IPS-11a (cell line): Measurements from ENCODE around the gene FTO.

ENCODE experiments used
- H3K4me3 ChIP-seq: one replicate; pipeline ENCODE4 v1.5.1; 2013; ENCODE audit warnings: low read depth, low read length, control low read depth

Gene FTO

DNA sequence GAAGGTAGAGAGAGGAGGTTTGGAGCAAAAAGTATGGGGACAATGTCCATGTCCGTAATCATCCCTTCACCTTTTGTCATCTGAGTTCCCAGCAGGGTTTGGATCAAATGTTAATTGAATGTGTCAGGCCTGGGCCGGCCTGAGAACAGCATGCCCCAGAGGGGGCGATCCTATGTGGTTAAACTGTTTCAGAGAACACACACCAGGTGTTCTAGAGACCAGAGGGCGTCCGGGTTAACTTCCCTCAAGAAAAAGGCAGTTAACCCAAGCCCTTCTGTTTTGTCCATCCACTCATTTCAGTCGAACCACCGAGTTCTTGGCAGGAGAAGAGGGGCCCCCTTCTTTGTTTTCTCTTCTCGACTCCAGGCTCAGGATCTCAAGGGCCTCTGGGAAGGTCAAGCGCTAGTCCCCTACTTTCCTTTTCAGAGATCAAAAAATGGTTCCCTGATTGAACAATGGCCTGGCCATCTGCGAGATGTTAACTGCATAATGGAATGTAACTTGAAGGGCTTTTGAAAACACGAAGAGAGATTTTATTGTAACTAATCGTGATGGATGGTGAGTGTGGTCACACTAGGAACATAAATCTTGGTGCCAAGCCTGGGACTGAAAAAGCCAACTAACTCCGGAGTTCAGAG is 440.1 kb downstream of the FTO start:
- no peak overlapping the region for H3K4me3 ChIP-seq

DNA sequence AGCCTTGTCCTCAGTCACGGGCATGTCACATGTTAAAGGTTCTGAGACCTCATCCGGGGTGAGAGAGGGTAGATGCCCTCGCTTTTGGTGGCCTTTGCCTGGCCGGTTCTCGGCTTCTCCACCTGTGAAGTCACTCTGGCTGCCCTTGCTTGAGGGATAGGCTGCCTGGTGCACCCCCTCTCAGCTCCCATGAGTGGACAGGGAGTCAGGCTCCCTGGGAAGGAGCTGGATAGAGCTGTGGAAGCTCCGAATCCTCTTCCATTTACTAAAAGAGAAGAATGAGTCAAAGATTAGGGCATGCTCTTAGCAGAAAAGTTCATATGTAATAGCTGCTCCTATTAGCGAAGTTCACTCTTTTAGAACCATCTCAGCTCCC is 440.6 kb downstream of the FTO start:
- no peak overlapping the region for H3K4me3 ChIP-seq

DNA sequence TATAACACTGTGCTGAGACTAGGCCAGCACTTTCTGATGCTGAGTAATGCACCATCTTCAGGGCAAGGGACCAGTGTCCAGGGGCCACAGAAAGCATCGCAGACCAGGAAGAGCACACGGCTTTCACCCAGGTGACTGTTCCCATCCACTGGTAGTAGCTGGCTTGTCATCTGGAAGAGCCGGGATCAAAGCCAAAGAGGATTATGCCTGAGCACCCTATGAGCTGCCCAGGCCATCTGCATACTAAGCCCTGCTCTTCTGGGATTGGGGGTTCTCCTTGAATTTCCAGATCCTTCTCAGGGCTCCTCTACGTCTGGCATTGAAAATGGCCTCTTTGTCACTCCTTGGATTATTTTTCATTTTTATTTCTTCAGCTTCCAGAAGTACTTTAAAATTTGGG is 441.9 kb downstream of the FTO start:
- H3K4me3 ChIP-seq: no peak overlapping the region

DNA sequence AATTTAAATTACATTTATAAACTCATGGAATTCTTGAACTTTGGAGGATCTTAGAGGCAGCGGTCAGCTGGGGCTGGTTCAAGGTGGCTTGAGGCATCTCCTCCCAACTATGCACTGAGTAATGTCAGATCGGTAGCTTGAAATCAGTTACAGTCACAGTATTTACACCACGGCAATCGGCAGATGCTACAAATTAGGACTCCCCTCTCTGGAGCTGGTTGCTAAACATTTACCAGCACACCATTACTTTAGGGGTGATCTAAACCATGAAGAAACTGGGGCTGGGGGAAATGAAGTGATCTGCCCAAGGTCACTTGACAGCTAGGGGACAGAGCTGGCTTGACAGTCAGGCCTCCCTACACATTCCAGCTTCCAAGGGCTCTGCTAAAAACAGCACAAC is 445.0 kb downstream of the FTO start:
- no peak overlapping the region for H3K4me3 ChIP-seq

DNA sequence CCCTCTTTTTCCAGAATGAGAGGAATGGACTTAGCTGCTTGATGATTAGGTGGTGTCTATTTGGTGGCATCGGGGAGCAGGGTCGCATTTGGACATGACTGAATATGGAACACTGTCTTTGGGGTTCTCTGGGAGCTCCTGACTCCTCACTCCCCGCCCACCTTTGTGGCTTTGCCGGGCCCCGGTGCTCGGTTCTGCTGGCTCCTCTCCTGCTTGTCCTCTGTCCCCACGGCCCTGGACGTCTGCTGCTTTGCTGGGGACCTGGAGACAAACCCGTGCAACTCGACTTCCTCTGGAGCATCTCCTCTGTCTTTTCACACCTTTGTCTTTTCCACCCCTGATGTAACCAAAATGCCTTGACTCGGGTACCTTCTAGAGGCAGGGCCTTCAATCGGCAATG is 446.9 kb downstream of the FTO start:
- no peak overlapping the region for H3K4me3 ChIP-seq

DNA sequence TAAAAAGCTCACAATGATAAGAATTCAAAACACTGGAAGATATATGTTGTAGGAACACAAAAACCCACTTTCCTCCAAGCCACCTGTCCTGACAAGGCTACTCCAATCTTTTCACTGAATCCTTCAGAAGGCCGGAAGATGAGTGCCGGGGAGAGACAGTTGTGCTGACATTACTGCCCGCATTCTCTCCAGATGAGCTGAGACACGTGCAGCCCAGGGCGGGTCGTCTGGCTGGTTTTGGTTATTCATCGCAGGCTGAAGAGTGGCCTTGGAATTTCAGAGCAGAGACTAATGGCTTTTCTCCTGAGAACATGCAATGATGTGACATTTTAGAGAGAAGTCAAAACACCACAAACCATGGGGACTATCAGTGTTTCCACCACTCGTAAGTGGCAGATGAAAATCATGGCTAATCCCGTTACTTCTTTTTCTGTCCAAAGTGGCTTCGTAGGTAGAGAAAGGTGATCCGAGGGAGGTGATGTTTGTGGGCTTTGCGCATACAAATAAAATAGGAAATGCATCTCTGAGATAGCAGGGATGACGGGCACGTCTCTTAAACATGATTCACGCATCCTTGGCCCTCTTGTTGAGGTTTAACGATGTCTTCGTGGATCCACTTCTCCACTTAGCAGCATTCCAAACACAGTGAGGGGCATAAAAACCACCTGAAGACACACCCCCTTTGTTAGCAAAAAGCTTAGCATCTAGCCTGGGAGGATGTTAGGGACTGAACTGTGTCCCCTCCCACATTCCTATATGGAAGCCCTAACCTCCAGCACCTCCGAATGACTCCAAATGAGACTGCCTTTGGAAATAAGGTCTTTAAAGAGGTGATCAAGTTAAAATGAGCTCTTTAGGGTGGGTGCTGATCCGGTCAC is 448.6 kb downstream of the FTO start:
- H3K4me3 ChIP-seq: no peak overlapping the region

DNA sequence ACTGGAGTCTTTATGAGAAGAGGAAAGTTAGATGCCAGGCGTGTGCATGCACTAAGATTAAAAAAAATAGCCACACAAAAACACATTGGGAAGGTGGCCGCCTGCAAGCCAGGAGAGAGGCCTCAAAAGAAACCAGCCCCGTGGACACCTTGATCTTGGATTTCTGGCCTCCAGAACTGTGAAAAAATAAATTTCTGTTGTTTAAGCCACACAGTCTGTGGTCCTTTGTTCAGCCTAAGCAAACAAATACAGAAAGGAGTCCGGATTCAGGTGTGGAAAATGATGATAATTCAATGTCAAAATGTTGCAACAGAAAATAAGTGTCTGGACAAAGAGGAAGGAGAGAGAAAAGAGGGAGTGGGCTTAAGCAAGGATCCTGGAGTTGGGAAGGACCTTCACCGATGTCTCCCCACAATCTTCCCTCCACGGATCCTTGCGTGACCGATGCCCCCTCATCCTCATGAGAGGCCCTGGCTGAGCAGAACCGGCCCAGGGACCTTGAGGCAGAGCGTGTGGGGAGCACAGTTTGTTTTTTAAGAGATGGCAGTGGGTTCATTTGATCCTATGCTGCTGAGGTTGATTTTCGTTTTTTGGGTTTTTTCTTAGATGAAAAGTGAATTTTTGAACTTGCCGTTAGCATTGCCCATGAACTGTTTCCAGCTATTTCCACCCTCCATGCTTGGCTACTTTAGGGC is 449.4 kb downstream of the FTO start:
- no peak overlapping the region for H3K4me3 ChIP-seq

DNA sequence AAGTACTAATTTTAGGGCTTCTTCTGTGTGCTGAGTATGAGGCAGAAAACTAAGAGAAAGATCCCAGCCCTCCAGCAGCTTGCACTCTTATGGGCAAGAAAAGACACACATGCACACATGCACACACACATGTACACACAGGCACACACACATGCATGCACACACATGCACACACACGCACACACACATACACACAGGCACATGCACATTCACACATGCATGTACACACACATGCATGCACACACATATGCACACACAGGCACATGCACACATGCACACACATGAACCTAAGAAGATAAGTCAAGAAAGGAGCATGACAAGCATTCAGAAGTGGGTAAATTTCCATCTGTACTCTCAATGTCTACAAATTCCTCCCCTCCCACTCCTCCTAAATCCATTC is 452.4 kb downstream of the FTO start:
- H3K4me3 ChIP-seq: no peak overlapping the region

DNA sequence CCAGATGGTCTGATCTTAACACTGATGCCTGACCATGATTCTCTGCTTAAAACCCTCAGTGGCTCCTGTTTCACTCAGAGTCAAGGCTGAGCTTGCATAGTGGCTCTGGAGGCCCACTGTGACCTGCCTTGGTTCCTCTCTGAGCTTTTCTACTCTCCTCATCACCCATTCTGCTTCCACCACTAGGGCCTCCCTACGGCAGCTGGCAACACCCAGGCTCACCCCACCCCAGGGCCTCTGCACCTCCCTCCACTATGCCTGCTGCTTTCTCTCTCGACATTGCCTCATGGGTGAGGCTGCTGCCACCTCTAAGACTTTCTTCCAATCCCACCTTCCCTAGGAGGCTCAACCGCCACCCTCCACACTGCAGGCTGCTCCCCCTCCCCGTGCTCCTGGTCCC is 455.0 kb downstream of the FTO start:
- no peak overlapping the region for H3K4me3 ChIP-seq

DNA sequence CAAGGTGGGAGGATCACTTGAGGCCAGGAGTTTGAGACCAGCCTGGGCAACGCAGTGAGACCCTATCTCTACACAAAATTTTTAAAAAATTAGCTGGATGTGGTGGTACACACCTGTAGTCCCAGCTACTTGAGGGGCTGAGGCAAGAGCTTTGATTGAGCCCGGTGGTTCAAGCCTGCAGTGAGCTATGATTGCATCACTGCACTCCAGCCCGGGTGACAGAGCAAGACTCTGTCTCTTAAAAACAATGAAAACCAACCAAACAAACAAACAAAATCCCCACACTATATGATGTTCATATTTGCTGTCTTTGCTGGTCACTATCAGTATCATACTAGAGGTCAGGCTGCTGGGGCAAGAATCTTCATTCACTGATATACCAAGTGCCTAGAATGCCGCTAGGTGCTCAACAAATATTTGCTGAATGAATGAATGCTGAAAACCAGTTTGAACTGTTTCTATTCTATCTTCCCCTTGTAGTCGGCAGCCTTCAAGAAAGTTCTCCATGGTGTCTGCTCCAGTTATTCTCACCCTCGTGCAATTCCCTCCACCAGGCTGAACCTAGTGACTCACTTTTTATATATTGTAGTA is 455.6 kb downstream of the FTO start:
- H3K4me3 ChIP-seq: no peak overlapping the region

DNA sequence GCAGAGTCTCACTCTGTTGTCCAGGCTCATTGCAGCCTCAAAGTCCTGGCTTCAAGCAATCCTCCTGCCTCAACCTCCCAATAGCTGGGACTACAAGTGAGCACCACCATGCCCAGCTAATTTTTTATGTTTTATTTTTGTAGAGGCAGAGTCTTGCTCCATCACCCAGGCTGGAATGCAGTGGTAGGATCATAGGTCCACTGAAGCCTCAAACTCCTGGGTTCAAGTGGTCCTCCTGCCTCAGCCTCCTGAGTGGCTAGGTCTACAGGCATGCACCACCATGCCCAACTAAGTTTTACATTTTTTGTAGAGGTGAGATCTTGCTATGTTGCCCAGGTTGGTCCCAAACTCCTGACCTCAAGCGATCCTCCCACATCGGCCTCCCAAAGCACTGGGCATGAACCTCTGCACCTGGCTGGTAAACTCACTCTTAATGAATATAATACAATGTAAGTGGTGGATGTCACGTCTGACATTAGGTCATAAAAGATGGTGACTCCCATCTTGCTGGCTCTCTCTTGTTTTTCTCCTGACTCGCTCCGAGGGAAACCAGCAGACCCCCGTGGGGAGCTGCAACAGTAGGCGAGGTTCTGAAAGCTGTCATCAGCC is 456.4 kb downstream of the FTO start:
- no peak overlapping the region for H3K4me3 ChIP-seq

DNA sequence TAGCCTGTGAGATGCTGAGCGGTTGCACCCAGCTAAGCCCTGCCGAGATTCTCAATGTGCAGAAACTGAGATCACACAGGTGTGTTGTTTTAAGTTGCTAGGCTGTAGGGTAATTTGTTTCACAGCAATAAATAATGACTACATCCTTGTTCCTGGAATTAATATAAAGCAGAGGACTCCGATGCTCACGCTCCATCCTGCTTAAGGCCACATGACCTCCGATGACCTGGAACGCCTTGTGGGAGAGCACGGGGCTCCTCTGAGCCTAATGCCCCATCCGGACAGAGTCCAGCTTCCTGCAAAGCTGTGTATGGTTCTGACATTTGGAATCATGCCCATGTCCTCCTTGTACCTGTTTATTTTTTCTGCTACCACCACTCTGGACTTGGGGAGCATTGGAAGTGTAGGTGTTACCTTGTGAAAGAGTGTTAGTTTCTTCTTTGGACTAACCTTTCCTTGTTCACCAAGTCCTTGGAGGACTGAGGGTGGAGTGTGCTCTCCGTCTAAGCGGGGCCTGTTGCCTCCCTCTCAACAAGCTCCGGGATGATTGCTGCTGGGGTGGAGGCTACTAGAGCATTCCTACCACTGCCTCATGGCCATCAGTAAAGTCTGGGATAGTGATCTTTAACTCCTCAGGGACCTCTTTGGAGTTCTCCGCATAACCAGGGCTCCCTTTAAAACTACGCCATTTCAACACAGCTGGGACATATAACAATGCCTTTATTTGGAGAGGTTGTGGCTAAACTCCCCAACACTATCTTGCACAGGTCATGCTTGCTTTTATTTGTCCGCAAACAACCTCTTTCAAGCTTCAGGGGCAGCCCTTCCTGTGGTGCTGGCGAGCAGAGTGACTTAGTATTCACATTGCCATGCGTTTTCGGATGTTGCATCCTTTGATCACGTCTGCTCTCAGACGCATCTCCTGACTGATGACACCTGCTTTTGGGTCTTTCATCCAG is 457.3 kb downstream of the FTO start:
- no peak overlapping the region for H3K4me3 ChIP-seq

DNA sequence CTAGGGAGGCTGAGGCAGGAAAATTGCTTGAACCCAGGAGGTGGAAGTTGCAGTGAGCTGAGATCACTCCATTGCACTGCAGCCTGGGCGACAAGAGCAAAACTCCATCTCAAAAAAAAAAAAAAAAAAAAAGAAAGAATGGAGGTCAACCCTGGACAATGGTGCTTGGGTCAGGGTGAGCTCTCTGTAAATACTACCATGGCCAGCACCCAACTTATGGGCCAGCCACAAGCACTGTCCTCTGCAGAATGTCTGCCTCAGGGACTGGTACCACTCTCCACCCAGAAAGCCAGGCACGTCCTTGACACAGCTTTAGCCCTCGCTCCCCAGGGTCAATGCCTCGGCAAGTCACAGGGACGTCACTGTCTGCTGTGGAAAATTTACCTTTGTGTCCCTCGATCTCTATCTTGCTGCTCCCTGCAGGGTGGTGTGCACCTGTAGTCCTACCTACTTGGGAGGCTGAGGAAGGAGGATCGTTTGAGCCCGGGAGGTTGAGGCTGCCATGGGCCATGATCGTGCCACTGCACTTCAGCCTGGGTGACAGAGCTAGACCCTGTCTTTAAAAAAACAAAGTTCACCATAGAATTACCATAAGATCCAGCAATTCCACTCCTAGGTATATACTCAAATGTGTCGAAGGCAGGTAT is 459.4 kb downstream of the FTO start:
- H3K4me3 ChIP-seq: no peak overlapping the region

DNA sequence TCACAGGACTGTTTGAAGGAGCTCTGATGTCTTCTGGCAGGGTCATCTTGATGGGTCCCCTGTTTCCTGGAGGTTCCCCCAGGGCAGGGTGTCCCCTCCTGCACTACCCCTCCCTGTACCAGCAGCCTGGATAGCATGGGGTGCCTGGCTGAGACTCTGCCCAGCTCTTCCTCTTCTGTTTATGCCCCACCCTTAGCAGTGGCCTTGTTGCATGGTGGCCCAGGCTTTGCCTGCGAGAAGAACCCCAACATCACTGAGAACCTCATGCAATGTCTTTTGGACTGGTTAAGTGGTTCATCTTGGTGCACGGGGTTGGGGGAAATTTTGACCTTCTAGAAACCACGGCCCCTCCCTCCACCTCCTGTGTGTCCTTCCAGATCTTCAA is 460.8 kb downstream of the FTO start:
- no peak overlapping the region for H3K4me3 ChIP-seq

DNA sequence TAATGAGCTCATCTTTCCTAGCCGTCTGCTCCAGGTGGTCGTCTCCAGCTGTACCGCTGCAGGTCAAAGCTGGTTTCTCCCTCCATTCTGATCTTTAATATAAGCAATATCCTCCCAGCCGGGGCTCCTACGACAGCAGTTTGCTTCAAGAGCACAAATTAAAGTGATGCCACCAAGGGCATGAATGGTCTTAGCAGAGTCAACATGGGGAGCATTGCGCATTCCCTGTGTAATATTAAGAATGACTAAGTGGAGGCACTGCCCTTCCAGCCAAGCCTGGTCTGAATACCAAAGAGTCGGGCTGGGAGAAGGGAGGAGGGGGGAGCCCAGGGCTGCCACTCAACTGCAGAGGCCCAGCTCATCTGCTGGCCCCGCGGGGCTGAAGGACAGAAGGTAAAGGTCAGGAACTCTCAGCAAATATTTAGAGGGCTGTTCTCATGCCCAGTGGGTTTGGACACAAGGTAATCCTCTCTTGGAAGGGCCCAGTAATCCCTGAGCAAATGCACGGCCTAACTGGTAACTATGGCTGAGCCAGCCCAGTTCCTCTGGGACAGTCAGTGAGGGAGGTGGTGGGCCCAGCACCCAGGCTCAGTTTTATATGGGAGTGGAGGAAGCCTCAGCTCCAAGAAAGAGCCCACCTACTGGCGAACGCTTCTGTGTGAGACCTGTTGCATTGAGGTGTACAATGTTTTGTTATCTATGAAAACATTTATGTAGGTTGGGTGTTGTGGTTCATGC is 461.4 kb downstream of the FTO start:
- H3K4me3 ChIP-seq: no peak overlapping the region

DNA sequence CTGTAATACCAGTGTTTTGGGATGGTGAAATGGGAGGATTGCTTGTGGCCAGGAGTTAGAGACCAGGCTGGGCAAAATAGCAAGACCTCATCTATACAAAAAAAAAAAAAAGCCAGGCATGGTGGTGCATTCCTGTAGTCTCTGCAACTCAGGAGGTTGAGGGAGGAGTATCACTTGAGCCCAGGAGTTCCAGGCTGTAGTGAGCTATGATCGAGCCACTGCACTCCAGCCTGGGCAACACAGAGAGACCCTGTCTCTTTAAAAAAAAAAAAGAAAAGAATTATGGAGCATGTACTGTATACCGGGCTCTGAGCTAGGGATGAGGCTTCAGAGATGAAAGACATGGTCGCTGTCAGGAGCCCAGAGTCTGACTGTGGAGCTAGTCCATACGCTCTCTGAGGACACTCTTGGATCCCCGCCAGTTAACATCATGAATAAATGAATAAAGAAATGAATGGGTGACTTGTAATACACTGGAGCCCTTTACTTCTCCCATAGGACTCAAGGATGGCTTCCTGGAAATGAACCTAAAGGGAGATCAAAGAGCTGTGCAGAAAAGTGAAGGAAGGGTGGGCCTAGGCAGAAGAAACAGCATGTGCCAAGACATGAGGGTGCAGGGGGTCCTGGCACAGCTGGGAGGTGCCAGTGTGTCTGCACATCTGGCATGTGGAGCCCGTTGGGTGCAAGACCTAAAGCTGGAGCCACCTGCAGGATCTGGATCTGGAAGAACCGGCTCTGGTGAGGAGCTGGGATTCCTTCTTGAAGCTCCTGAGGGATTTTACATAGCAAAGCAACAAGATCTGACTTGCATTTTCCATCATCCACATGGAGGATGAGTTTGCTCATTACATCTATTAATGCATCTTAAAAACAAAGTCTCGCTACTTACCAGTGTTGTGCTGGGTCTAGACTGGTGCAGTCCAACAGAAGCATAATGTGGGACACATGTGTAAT is 462.2 kb downstream of the FTO start:
- H3K4me3 ChIP-seq: no peak overlapping the region

DNA sequence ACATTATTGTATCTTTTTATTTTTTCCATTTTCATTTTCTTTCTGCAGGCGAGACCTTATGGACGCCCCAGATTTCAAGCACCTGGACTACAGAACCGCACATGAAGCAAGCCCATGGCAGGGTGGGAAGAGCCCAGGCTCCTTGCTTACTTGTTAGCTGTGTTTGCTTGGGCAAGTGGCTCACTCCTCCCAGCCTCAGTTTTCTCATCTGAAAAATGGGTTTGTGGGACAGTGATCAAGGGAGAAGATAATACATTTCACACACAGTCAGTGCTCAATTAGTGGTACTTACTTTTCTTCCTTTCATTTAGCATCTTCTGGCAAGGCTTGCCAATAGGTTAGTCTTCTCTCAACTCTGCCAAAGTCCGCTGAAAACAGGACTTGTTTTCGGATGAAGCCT is 465.2 kb downstream of the FTO start:
- H3K4me3 ChIP-seq: no peak overlapping the region
